Fibroblast of upper back skin (primary cell): ENCODE measurements around the gene CRYGN.
A peak's percentile ranks its signal among the peaks of the same experiment; 100 is the strongest.

Experiments used
- DNase-seq: peaks from one replicate; pipeline ENCODE4 v3.0.0-alpha.2; 2013

Gene CRYGN

GRCh38 chr7:151459726-151460473 is 20.0 kb upstream of the CRYGN start:
- DNase-seq = peak; percentile 83

GRCh38 chr7:151457534-151457933 is 17.6 kb upstream of the CRYGN start:
- DNase-seq = no peak

GRCh38 chr7:151456782-151457181 is 16.8 kb upstream of the CRYGN start:
- no peak for DNase-seq

- DNase-seq = no peak
Measured at GRCh38 chr7:151456276-151456675, 16.3 kb upstream of the CRYGN start.

- DNase-seq = no peak
Measured at GRCh38 chr7:151455690-151456089, 15.7 kb upstream of the CRYGN start.

- no peak for DNase-seq
Measured at GRCh38 chr7:151454932-151455530, 15.1 kb upstream of the CRYGN start.

GRCh38 chr7:151454305-151454704 is 14.4 kb upstream of the CRYGN start:
- DNase-seq = peak; percentile 16

- no peak for DNase-seq
Measured at GRCh38 chr7:151453326-151453791, 13.4 kb upstream of the CRYGN start.

GRCh38 chr7:151452680-151453325 is 12.9 kb upstream of the CRYGN start:
- DNase-seq = no peak

- DNase-seq = no peak
Measured at GRCh38 chr7:151451626-151452571, 12.0 kb upstream of the CRYGN start.

GRCh38 chr7:151451156-151451555 is 11.2 kb upstream of the CRYGN start:
- no peak for DNase-seq

GRCh38 chr7:151449990-151450389 is 10.0 kb upstream of the CRYGN start:
- DNase-seq = no peak

GRCh38 chr7:151448261-151449252 is 8.6 kb upstream of the CRYGN start:
- peak; percentile 61 for DNase-seq

GRCh38 chr7:151447901-151448260 is 7.9 kb upstream of the CRYGN start:
- no peak for DNase-seq

GRCh38 chr7:151447312-151447711 is 7.4 kb upstream of the CRYGN start:
- DNase-seq = no peak

- no peak for DNase-seq
Measured at GRCh38 chr7:151446412-151446811, 6.5 kb upstream of the CRYGN start.

GRCh38 chr7:151444632-151445031 is 4.7 kb upstream of the CRYGN start:
- no peak for DNase-seq

GRCh38 chr7:151442776-151443496 is 3.0 kb upstream of the CRYGN start:
- no peak for DNase-seq

GRCh38 chr7:151440799-151441445 is 981 bp upstream of the CRYGN start:
- no peak for DNase-seq

GRCh38 chr7:151438864-151439601 is 908 bp downstream of the CRYGN start:
- DNase-seq = no peak
